ENCODE data around the gene OVOL2. TPM values are rescaled to one million over a fixed set of nuclear protein-coding genes. Genes with fewer than 3 reads are reported as not detected.

OVOL2 gene
- total RNA-seq, 4 donors from 2014 or later: 0.30 to 2.4 TPM; not detected in 2

DNA sequence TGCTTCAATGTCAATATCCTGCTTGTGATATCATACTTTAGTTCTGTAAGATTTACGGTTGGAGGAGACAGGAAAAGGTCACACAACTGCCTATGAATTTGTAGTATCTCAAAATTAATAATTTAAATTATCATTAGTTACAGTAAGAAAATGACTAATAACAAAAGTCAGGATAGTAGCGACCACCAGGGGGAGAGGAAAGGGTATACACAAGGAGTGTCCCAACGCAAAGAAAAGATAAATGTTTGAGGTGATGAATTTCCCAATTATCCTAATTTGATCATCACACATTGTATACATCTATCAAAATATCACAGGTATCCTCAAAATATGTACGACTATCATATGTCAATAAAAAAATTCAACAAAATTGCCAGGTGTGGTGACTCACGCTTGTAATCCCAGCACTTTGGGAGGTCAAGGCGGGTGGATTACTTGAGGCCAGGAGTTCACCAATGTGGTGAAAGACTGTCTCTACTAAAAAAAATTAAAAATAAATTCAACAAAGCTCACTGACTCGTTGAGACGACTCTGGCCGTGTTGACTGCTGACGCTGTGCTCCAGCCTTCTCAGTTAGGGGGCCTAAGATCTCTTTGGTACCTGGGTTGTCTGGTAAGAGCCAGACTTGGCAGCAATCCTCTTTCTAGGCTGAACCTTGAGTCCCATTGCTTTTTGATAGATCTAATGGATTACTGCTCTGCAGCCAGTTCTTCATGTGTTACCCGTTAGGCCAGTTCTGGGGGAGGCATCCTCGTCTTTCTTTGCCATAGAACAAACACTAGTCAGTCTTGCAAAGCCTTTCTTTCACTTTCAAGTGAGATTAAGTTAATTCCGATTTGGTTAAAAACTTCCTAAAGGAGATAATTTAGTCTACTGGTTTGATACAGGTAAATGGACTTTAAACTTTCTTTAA, 9.0 kb upstream of the OVOL2 start:
- H3K9me3 ChIP-seq: no peaks in the 10 kb centered on the region
- TF ChIP-seq POLR2A (IDR thresholded peaks at IDR 0.05): no peak
- TF ChIP-seq, protein P1, sequence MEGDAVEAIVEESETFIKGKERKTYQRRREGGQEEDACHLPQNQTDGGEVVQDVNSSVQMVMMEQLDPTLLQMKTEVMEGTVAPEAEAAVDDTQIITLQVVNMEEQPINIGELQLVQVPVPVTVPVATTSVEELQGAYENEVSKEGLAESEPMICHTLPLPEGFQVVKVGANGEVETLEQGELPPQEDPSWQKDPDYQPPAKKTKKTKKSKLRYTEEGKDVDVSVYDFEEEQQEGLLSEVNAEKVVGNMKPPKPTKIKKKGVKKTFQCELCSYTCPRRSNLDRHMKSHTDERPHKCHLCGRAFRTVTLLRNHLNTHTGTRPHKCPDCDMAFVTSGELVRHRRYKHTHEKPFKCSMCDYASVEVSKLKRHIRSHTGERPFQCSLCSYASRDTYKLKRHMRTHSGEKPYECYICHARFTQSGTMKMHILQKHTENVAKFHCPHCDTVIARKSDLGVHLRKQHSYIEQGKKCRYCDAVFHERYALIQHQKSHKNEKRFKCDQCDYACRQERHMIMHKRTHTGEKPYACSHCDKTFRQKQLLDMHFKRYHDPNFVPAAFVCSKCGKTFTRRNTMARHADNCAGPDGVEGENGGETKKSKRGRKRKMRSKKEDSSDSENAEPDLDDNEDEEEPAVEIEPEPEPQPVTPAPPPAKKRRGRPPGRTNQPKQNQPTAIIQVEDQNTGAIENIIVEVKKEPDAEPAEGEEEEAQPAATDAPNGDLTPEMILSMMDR (IDR thresholded peaks at IDR 0.05): no peak
- no peaks in the 10 kb centered on the region for H3K36me3 ChIP-seq
- H3K27me3 ChIP-seq: no peaks in the 10 kb centered on the region
- no peak overlapping the region for H3K27ac ChIP-seq
- intact Hi-C loops (cut with DNase I; ENCODE audit: low total_unique reads): no loop called here
- H3K4me3 ChIP-seq: no peak overlapping the region
- DNase-seq: no peak
- H3K4me1 ChIP-seq: no peaks in the 10 kb centered on the region

DNA sequence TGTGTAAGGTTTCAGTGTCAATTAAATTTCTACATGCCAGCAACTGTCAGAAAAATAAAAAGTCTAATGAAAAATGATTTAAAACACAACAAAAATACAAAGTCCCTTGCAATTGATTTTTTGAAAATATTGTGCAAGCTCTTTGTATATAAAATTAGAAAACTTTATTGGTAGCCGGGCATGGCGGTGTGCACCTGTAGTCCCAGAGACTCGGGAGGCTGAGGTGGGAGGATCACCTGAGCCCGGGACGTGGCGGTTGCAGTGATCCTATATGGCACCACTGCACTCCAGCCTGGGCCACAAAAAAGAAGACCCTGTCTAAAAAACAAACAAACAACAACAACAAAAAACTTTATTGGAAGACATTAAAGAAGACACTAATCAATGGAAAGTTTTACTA, 6.0 kb upstream of the OVOL2 start:
- no peaks in the 10 kb centered on the region for H3K4me1 ChIP-seq
- no peaks in the 10 kb centered on the region for H3K9me3 ChIP-seq
- TF ChIP-seq, protein P1 (IDR thresholded peaks at IDR 0.05): no peak
- no peak for TF ChIP-seq POLR2A (IDR thresholded peaks at IDR 0.05)
- no peaks in the 10 kb centered on the region for H3K36me3 ChIP-seq
- intact Hi-C loops (cut with DNase I; ENCODE audit: low total_unique reads): no loop called here
- H3K4me3 ChIP-seq: no peak overlapping the region
- no peak for DNase-seq
- H3K27me3 ChIP-seq: peaks cover 0 to 20% of the 10 kb centered on the region in 2 donors
- H3K27ac ChIP-seq: no peak overlapping the region

DNA sequence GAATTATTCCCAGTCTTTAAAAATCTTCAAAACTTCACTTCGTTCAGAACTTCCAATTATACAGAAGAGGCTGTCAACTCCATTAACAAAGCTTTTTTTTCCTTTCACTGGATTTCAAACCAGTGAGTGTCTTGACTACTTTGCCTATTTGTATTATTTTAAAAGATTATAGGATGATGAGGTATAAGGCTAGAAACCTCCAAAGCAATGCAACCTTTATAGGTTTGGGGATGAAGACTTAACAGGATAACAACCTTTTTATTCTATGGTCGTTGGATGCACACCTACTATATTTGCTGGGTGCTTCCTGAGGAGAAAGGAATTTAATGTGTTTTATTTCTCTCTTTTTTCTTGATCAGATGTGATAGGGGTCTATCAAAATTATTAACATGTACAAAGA, 1.9 kb upstream of the OVOL2 start:
- no peak overlapping the region for H3K4me3 ChIP-seq
- no peaks in the 10 kb centered on the region for H3K9me3 ChIP-seq
- TF ChIP-seq POLR2A (IDR thresholded peaks at IDR 0.05): no peak
- TF ChIP-seq, protein P1 (IDR thresholded peaks at IDR 0.05): no peak
- DNase-seq: no peak
- no peaks in the 10 kb centered on the region for H3K36me3 ChIP-seq
- peaks cover 0 to 41% of the 10 kb centered on the region in 2 donors for H3K27me3 ChIP-seq
- intact Hi-C loops (cut with DNase I; ENCODE audit: low total_unique reads): no loop called here
- H3K4me1 ChIP-seq: peaks cover 0 to 4% of the 10 kb centered on the region in 2 donors
- no peak overlapping the region for H3K27ac ChIP-seq

DNA sequence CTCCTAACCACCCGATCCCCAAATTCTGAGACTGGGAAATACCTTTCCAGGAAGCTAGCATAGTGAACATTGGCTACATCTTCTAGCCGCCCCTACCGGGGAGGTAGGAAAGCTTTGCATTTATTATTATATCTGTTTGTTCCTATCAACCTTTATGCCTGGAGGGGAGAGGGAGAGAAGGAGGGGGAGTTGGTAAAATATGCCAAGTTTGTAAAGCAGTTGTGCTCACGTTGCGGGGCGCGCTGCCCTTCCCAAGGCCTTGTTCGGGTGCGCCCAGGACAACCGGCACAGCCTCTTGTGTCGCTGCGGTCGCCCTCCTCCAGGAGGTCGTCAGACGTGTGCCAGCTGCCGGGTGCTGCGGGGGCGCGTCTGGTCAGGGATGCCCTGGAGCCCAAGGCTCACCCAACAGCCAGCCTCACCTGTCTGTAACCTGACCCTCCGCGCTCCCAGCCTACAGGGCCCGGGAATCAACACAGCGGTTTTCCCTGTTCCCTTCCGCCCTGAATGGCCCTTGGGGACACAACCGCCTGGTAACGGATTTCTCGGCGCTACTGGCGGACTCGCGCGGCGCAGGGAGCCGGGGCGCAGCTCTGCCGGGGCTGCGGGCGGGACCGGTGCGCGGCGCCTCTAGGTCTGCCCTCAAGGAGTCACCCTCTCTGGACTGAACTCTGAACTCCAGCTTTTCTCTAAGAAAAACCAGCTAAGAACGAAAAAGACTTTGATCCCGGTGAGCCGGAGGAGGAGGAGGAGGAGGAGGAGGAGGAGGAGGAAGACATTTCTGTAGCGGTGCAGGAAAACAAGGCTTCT, 1.1 kb upstream of the OVOL2 start:
- H3K4me1 ChIP-seq: peaks cover 0 to 4% of the 10 kb centered on the region in 2 donors
- H3K27me3 ChIP-seq: peaks cover 0 to 47% of the 10 kb centered on the region in 2 donors
- H3K9me3 ChIP-seq: no peaks in the 10 kb centered on the region
- no peak overlapping the region for H3K27ac ChIP-seq
- intact Hi-C loops (cut with DNase I; ENCODE audit: low total_unique reads): no loop called here
- no peak overlapping the region for H3K4me3 ChIP-seq
- H3K36me3 ChIP-seq: no peaks in the 10 kb centered on the region
- TF ChIP-seq, protein P1 (IDR thresholded peaks at IDR 0.05): no peak
- no peak for DNase-seq

DNA sequence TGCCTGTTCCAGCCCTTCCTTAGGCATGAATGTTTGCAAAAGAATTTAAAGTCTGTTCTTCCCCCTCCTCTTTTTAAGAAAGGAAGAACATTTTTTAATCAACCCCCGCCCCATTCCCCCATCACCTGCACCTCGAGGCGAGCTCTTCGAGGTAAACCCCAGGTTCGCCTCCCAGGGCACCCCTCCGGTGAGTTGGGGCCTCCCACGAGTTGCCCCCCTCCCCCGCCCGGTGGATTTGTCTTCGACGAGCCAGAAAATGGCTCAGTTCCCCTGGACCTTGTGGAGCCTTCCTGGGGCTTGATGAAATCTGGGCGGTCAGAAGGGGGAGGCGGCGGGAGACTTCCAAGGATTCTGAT, 256 bp upstream of the OVOL2 start:
- Histone ChIP-seq H3K4me1 (peaks cover 0 to 4% of the 10 kb centered on the region in 2 donors), H3K9me3 (no peaks in the 10 kb centered on the region), H3K27ac (no peak overlapping the region), H3K4me3 (no peak overlapping the region), H3K27me3 (peaks cover 0 to 48% of the 10 kb centered on the region in 2 donors), H3K36me3 (no peaks in the 10 kb centered on the region)
- no peak for TF ChIP-seq POLR2A (IDR thresholded peaks at IDR 0.05)
- TF ChIP-seq, protein P1 (IDR thresholded peaks at IDR 0.05): no peak
- intact Hi-C loops (cut with DNase I; ENCODE audit: low total_unique reads): no loop called here
- no peak for DNase-seq

Data from uterus (tissue), 4 donors.